ENCODE results near the gene FOXRED1. TPM values are rescaled to one million over a fixed set of nuclear protein-coding genes. Genes with fewer than 3 reads are reported as not detected.

The FOXRED1 gene
- total and polyA plus RNA-seq, 2 of the 13 experiments (the other 11 are each of a cell fraction or from before 2014, with no cell fraction given): 29.6 to 42.9 TPM

DNA sequence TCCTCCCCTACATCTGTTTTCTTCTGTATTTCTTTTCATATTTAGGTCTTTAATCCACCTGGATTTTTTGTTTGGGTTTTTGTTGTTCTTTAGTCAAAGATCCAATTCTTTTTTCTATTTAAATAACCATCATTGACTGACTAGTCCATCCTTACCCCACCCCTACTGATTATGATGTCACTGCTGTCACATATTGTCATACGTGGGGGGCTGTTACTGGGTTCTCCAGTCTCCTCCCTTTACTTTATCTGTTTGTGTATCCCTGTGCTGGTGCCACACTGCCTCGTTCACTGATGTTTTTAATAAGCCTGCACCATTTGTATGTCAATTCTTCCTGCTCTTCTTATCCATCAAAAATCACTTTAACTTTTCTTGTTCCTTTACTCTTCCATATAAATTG is 28.1 kb downstream of the FOXRED1 start:
- in situ Hi-C loops (cut with HindIII; ENCODE audit: extremely low pct_ligation_motif_present, low pct_unique_long_range_greater_than_20kb) (no loop called here), intact Hi-C loops (cut with micrococcal nuclease; ENCODE audit: unreplicated experiment) (no loop called here)
- H3K9me3 ChIP-seq (ENCODE audit: low read length): no peaks in the 10 kb centered on the region
- FAIRE-seq: no peak
- no peak for DNase-seq (ENCODE audit: low spot score)
- POLR2A ChIA-PET: no interaction called here
- TF ChIP-seq SP4 (CRISPR knock-in tag; IDR thresholded peaks at IDR 0.05): no peak
- H3K36me3 ChIP-seq (replicated peaks in 1 of 2; ENCODE audit: control insufficient read depth in 1 of 2, insufficient read depth in 2 of 2, low read length in 2 of 2): peaks cover 10 to 14% of the 10 kb centered on the region in 2 experiments; a peak in 3 of 5 replicates
- H4K20me1 ChIP-seq (ENCODE audit: insufficient read depth, low read length): no peaks in the 10 kb centered on the region
- no peak overlapping the region for H2AFZ ChIP-seq (ENCODE audit: low read length)
- no peak overlapping the region for H3K9ac ChIP-seq (ENCODE audit: insufficient read depth, low read depth, low read length)
- H3K4me1 ChIP-seq (ENCODE audit: insufficient read depth, low read length): no peaks in the 10 kb centered on the region
- BruUV-seq (replicated peaks): no TSS peak
- no peak overlapping the region for H3K27ac ChIP-seq (ENCODE audit: extremely low read length, insufficient read depth, low read length)
- no peaks in the 10 kb centered on the region for H3K27me3 ChIP-seq (ENCODE audit: control insufficient read depth in 1 of 2, insufficient read depth in 2 of 2, low read length in 2 of 2)
- WGBS (ENCODE audit: low lambda C conversion rate): 97% methylated on average over 2 of the region's 2 CpGs
- H3K79me2 ChIP-seq (ENCODE audit: insufficient read depth, low read length): no peaks in the 10 kb centered on the region
- ATAC-seq: no peak
- no peak overlapping the region for H3K4me2 ChIP-seq (ENCODE audit: low read depth, low read length)
- no peak overlapping the region for H3K4me3 ChIP-seq (replicated peaks in 1 of 3; ENCODE audit: insufficient read depth in 1 of 3, low read depth in 2 of 3, low read length in 3 of 3)
- CTCF ChIA-PET (ENCODE audit: low intra/inter-chr PET ratio, low total read pairs): no interaction called here

DNA sequence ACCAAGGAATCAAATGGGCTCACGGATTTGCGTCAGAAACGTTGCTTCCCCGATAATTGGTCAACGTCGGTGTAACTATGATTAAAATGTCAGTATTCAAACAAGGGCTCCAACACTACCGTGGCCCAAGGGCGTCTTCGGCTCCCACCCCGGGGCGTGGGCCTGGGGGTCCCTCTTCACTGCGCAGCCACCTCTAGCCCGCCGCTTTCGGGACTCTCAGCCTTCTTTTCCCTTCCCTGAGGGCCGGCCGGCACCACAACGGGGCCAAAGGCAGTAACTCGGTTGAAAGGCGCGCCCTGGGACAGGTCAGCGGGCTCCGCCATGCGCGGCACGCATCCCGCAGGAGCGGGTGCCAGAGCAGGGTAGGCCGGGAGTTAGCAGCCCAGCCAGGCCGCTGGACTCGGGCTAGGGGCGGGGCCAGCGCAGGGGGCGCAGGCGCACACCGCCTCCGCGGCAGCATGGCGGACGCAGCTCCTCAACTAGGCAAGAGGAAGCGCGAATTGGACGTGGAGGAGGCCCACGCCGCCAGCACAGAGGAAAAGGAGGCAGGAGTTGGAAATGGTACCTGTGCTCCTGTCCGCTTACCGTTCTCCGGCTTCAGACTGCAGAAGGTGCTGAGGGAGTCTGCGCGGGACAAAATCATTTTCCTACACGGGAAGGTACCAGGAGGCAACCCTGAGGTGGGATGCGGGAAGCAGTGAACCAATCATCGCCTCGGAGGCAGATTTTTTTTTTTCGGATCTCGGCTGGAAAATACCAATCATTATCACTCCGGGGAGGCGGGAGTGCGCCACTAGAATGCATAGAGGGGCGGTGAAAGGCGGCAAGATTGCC is 34.9 kb downstream of the FOXRED1 start, which contains the start of gene DCPS:
Gene DCPS (plus strand): TSS at position 438 of the 834 bp plus-strand sequence. CDS start 21 bp downstream, at position 459.
- Histone ChIP-seq H4K20me1 (ENCODE audit: insufficient read depth, low read length) (no peaks in the 10 kb centered on the region), H2AFZ (ENCODE audit: low read length) (peak within 1 kb of the TSS; percentile 80), H3K4me2 (ENCODE audit: low read depth, low read length) (peak within 1 kb of the TSS; percentile 90), H3K27me3 (ENCODE audit: control insufficient read depth in 1 of 2, insufficient read depth in 2 of 2, low read length in 2 of 2) (no peaks in the 10 kb centered on the region), H3K36me3 (replicated peaks in 1 of 2; ENCODE audit: control insufficient read depth in 1 of 2, insufficient read depth in 2 of 2, low read length in 2 of 2) (no peaks in the 10 kb centered on the region; a peak in 1 of 5 replicates), H3K9me3 (ENCODE audit: low read length) (no peaks in the 10 kb centered on the region), H3K27ac (ENCODE audit: extremely low read length, insufficient read depth, low read length) (peak within 1 kb of the TSS; percentile 86), H3K4me3 (replicated peaks in 1 of 3; ENCODE audit: insufficient read depth in 1 of 3, low read depth in 2 of 3, low read length in 3 of 3) (peak within 1 kb of the TSS; percentile 72 to 88 (median 78)), H3K4me1 (ENCODE audit: insufficient read depth, low read length) (peaks cover 20% of the 10 kb centered on the region), H3K9ac (ENCODE audit: insufficient read depth, low read depth, low read length) (peak within 1 kb of the TSS; percentile 96), H3K79me2 (ENCODE audit: insufficient read depth, low read length) (no peaks in the 10 kb centered on the region)
- WGBS (ENCODE audit: low lambda C conversion rate): 3% methylated on average over 35 of the region's 61 CpGs
- no TSS peak for BruUV-seq (replicated peaks)
- FAIRE-seq: peak; percentile 54
- in situ Hi-C loops (cut with HindIII; ENCODE audit: extremely low pct_ligation_motif_present, low pct_unique_long_range_greater_than_20kb) (loop anchor here (10.0 kb wide), 1 partner anchor 171 kb away; no protein-coding TSS in a partner anchor), intact Hi-C loops (cut with micrococcal nuclease; ENCODE audit: unreplicated experiment) (loop anchor here (1.0 kb wide), 1 partner anchor 21 kb away; the partner anchor contains the start of gene TIRAP)
- peak; percentile 75 for DNase-seq (ENCODE audit: low spot score)
- ChIA-PET POLR2A (interaction anchor here (0.9 to 1.8 kb wide), 13 partner anchors 9 to 379 kb away, joined by 3 to 24 read pairs (median 4); partner anchors contain the start of genes ST3GAL4 and TIRAP), CTCF (ENCODE audit: low intra/inter-chr PET ratio, low total read pairs) (no interaction called here)
- ATAC-seq: peak; percentile 99
- no peak for TF ChIP-seq CAMTA2 (CRISPR knock-in tag; IDR thresholded peaks at IDR 0.05; ENCODE audit: borderline replicate concordance)
- peak; percentile 62 for TF ChIP-seq PITX1 (CRISPR knock-in tag; IDR thresholded peaks at IDR 0.05)
- TF ChIP-seq SRY (CRISPR knock-in tag; IDR thresholded peaks at IDR 0.05): peak; percentile 95
- peak; percentile 62; the same call in 1 of the 2 replicates for TF ChIP-seq SETDB1 (CRISPR knock-in tag; IDR thresholded peaks at IDR 0.05; ENCODE audit: borderline replicate concordance)
- TF ChIP-seq ZIK1 (CRISPR knock-in tag; IDR thresholded peaks at IDR 0.05; ENCODE audit: borderline replicate concordance, low read depth): peak; percentile 87
- peak; percentile 65 for TF ChIP-seq TARDBP (CRISPR knock-in tag; IDR thresholded peaks at IDR 0.05)
- TF ChIP-seq, protein P1, sequence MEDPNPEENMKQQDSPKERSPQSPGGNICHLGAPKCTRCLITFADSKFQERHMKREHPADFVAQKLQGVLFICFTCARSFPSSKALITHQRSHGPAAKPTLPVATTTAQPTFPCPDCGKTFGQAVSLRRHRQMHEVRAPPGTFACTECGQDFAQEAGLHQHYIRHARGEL (CRISPR knock-in tag; IDR thresholded peaks at IDR 0.05): no peak
- TF ChIP-seq, protein P2, sequence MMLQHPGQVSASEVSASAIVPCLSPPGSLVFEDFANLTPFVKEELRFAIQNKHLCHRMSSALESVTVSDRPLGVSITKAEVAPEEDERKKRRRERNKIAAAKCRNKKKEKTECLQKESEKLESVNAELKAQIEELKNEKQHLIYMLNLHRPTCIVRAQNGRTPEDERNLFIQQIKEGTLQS (CRISPR knock-in tag; IDR thresholded peaks at IDR 0.05): no peak; the same call in 1 of the 2 replicates
- TF ChIP-seq, protein P3, sequence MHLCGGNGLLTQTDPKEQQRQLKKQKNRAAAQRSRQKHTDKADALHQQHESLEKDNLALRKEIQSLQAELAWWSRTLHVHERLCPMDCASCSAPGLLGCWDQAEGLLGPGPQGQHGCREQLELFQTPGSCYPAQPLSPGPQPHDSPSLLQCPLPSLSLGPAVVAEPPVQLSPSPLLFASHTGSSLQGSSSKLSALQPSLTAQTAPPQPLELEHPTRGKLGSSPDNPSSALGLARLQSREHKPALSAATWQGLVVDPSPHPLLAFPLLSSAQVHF (CRISPR knock-in tag; IDR thresholded peaks at IDR 0.05): peak; percentile 88
- TF ChIP-seq, protein P4, sequence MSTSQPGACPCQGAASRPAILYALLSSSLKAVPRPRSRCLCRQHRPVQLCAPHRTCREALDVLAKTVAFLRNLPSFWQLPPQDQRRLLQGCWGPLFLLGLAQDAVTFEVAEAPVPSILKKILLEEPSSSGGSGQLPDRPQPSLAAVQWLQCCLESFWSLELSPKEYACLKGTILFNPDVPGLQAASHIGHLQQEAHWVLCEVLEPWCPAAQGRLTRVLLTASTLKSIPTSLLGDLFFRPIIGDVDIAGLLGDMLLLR (CRISPR knock-in tag; IDR thresholded peaks at IDR 0.05): peak; percentile 74; the same call in 1 of the 2 replicates
- no peak for TF ChIP-seq SYNCRIP (IDR thresholded peaks at IDR 0.05; ENCODE audit: insufficient read depth, low read depth, low read length)

Data from HepG2 (cell line).